OCI-LY1 (cell line): Measurements from ENCODE around the gene C1QTNF9B.

Experiments used
- CTCF ChIP-seq: fragments of 200-600 bp; sonication (generic), shearing (Covaris generic); IDR thresholded peaks from 2 replicates; pipeline ENCODE4 v1.5.1; 2017; ENCODE audit warnings: mild to moderate bottlenecking, antibody characterized with exemption, low read length, moderate library complexity, mixed read lengths
- EZH2 ChIP-seq: fragments of 200-600 bp; sonication (generic), shearing (Covaris generic); IDR thresholded peaks from 2 replicates; pipeline ENCODE4 v1.8.0; 2017; ENCODE audit warnings: borderline replicate concordance, mixed run types, mild to moderate bottlenecking, antibody characterized with exemption, low read length, moderate library complexity, mixed read lengths

DNA sequence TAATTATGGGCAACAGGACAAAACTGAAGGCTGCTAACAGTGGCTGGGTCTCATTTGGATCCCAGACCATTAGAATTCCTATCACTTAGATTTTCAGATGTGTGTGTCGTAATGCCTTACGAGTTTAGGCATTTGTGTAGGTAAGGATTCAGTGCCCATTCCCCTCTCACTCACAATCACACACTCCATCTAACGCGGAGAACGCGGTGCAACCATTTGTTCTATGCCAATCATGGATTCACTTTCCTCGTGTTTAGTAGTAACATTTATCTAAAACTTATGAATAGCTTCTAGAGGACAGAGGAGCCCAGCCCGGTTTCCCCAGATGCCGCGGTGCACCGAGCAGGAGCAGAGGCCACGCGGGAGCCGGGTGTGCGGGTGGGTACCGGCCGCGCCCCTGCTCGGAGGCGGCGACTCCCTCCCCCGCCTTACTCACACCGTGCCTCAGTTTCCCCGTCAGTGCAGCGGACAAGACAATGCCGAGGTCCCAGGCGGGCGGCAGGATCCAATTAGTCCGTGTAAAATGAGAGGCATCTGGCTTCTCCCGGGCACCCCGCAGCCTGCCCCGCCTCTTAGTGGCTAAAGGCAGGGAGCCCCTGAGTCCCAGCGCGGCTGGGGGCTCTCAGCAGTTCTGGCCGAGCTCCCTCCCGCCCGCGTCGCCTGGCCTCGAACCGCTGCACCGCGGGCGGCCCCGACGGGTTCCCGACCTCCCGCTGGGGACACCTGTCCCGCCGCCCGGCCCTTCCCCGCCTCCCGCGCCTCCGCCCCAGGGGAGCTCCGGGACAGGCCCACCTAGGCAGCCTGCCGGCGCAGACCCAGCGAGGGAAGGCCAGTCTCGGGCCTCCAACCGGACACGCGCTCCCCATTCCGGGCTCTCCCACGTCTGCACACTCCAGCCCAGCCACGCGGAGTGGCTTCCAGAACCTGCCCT lies 5.9 kb upstream of the C1QTNF9B start:
- TF ChIP-seq CTCF (no peak), EZH2 (no peak)
